ENCODE measurements around the gene TEX38. TPM values are rescaled to one million over a fixed set of nuclear protein-coding genes. Genes with fewer than 3 reads are reported as not detected.
"Not testable (repeated sequence)": the region's sequence is repeated elsewhere in the genome, so short reads cannot be mapped to it uniquely, and the experiment has no call there.

Gene TEX38
- total RNA-seq, 1 experiment from 2014 or later: not detected

DNA sequence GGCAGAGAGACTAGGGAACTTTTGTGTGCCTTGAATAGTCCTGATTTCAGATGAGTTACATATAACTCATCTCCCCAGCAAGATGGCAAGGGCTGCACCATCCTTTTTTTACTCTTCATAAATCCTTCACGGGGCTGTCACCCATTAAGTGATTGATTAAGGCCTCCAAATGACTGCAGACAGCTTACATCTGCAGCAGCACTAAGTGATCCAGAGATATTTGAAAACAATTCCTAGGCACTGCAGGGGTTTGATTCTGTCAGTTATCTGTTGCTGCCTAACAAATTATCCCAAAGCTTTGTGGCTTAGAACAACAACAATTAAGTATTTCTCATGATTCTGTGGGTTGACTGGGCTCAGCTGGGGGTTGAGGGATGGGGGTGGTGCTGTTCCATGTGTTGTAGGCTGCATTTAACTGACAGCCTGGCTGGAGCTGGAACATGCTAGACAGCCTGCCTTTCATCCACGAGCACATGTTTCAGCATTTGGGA lies 19.3 kb downstream of the TEX38 start:
- no peak for DNase-seq (ENCODE audit: unreplicated experiment)
- POLR2A ChIA-PET: interaction anchor here (0.6 to 0.8 kb wide), 2 partner anchors 17 to 287 kb away, joined by 3 read pairs; no protein-coding TSS in a partner anchor
- no peak overlapping the region for H3K4me3 Mint-ChIP-seq (ENCODE audit: unreplicated experiment)
- no TSS peak for BruUV-seq (replicated peaks)
- H3K27me3 Mint-ChIP-seq (ENCODE audit: insufficient read depth, unreplicated experiment): no peaks in the 10 kb centered on the region
- TF ChIP-seq, protein P1, sequence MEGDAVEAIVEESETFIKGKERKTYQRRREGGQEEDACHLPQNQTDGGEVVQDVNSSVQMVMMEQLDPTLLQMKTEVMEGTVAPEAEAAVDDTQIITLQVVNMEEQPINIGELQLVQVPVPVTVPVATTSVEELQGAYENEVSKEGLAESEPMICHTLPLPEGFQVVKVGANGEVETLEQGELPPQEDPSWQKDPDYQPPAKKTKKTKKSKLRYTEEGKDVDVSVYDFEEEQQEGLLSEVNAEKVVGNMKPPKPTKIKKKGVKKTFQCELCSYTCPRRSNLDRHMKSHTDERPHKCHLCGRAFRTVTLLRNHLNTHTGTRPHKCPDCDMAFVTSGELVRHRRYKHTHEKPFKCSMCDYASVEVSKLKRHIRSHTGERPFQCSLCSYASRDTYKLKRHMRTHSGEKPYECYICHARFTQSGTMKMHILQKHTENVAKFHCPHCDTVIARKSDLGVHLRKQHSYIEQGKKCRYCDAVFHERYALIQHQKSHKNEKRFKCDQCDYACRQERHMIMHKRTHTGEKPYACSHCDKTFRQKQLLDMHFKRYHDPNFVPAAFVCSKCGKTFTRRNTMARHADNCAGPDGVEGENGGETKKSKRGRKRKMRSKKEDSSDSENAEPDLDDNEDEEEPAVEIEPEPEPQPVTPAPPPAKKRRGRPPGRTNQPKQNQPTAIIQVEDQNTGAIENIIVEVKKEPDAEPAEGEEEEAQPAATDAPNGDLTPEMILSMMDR (IDR thresholded peaks at IDR 0.05; ENCODE audit: unreplicated experiment): no peak
- CTCF ChIA-PET: interaction anchor here (0.5 to 0.7 kb wide), 3 partner anchors 9 to 54 kb away, joined by 3 to 6 read pairs (median 3); no protein-coding TSS in a partner anchor
- H3K4me1 Mint-ChIP-seq (ENCODE audit: insufficient read depth, unreplicated experiment): no peaks in the 10 kb centered on the region
- H3K36me3 Mint-ChIP-seq (ENCODE audit: insufficient read depth, unreplicated experiment): peaks cover 89% of the 10 kb centered on the region
- no peaks in the 10 kb centered on the region for H3K9me3 Mint-ChIP-seq (ENCODE audit: unreplicated experiment)
- no peak overlapping the region for H3K27ac Mint-ChIP-seq (ENCODE audit: low read depth, unreplicated experiment)
- intact Hi-C loops (cut with micrococcal nuclease): no loop called here

DNA sequence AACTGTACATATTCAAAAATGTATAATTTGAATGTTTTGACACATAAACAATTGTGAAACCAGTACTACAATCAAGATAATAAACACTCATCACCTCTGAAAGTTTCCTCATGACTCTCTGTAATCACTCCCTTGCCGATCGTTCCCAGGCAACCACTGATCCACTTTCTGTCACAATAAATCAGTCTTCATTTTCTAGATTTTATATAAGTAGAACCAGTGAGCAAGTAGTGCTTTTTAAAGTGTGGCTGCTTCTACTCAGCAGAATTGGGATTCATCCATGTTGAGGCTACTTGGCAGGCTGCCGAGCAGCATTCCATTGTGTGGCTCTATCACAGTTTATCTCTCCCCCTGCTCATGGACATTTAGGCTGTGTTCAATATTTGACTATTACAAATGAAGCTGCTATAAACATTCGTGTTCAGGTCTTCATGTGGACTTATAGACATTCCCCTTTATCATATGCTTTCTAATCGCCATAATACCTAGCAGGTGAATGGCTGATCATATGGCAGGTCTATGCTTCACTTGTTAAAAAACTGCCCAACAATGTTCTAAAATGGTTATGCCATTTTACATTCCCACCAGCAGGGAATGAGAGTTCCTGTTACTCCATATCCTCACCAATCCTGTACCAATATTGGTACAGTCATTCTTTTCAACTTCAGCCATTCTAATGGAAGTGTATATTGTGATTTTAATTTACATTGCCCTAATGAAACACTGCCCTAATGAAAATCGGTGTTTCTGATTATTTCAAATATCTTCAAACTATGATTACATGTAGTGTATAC lies 20.5 kb downstream of the TEX38 start:
- no peak overlapping the region for H3K27ac Mint-ChIP-seq (ENCODE audit: low read depth, unreplicated experiment)
- H3K36me3 Mint-ChIP-seq (ENCODE audit: insufficient read depth, unreplicated experiment): peaks cover 89% of the 10 kb centered on the region
- H3K9me3 Mint-ChIP-seq (ENCODE audit: unreplicated experiment): no peaks in the 10 kb centered on the region
- TF ChIP-seq, protein P1 (IDR thresholded peaks at IDR 0.05; ENCODE audit: unreplicated experiment): no peak
- H3K27me3 Mint-ChIP-seq (ENCODE audit: insufficient read depth, unreplicated experiment): no peaks in the 10 kb centered on the region
- POLR2A ChIA-PET: interaction anchor here (0.8 kb wide), 1 partner anchor 16 kb away, joined by 3 read pairs; no protein-coding TSS in a partner anchor
- DNase-seq (ENCODE audit: unreplicated experiment): no peak
- CTCF ChIA-PET: interaction anchor here (0.6 kb wide), 1 partner anchor 20 kb away, joined by 3 read pairs; no protein-coding TSS in a partner anchor
- intact Hi-C loops (cut with micrococcal nuclease): no loop called here
- no TSS peak for BruUV-seq (replicated peaks)
- no peaks in the 10 kb centered on the region for H3K4me1 Mint-ChIP-seq (ENCODE audit: insufficient read depth, unreplicated experiment)
- H3K4me3 Mint-ChIP-seq (ENCODE audit: unreplicated experiment): no peak overlapping the region

DNA sequence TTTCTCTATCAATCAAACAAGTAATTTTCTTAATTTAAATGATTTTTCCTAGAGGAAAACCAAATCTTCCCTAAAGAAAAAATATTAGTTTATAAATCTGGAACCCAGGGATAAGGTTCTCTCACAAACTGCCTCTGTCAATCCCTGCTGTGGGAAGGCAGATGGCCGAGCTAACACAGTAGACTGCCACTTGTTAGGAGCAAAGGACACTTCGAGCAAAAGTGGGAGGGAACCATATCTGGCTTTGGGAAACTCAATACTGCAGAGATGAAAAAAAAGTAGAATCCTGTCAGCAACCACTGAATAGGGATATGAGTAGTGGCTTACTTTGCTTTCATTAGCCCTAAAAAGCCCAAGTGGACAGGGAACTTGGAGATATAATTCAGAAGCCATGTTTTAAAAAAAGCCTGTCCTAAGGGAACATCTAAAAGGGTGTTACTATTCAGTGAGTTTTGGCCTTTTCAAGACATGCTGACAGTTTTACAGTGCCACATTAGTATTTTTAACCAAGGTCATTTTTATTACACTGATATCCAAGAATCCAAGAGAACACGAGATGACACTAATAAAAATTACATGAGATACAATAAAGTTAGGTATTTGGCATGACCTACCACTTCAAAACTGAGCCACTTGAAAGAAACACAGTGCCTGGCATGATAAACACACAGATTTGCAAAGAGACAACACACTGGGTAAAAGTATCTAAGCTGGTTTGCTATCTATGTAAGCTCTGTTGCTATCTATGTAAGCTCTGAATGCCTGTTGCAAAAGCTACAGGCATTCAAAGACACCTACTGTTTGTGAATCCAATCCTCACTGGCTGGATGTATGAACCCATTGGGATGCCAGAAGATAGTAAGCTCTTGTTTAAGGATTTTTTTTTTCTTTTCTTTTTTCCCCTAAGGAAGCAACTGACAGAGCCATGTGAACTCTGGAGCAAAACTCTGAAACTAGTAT lies 21.4 kb downstream of the TEX38 start:
- peaks cover 86% of the 10 kb centered on the region for H3K36me3 Mint-ChIP-seq (ENCODE audit: insufficient read depth, unreplicated experiment)
- H3K4me1 Mint-ChIP-seq (ENCODE audit: insufficient read depth, unreplicated experiment): no peaks in the 10 kb centered on the region
- POLR2A ChIA-PET: no interaction called here
- CTCF ChIA-PET: interaction anchor here (0.6 to 0.7 kb wide), 2 partner anchors 16 to 19 kb away, joined by 3 read pairs; no protein-coding TSS in a partner anchor
- no peaks in the 10 kb centered on the region for H3K9me3 Mint-ChIP-seq (ENCODE audit: unreplicated experiment)
- H3K4me3 Mint-ChIP-seq (ENCODE audit: unreplicated experiment): no peak overlapping the region
- no peak overlapping the region for H3K27ac Mint-ChIP-seq (ENCODE audit: low read depth, unreplicated experiment)
- intact Hi-C loops (cut with micrococcal nuclease): no loop called here
- TF ChIP-seq, protein P1 (IDR thresholded peaks at IDR 0.05; ENCODE audit: unreplicated experiment): no peak
- no TSS peak for BruUV-seq (replicated peaks)
- no peak for DNase-seq (ENCODE audit: unreplicated experiment)
- no peaks in the 10 kb centered on the region for H3K27me3 Mint-ChIP-seq (ENCODE audit: insufficient read depth, unreplicated experiment)

DNA sequence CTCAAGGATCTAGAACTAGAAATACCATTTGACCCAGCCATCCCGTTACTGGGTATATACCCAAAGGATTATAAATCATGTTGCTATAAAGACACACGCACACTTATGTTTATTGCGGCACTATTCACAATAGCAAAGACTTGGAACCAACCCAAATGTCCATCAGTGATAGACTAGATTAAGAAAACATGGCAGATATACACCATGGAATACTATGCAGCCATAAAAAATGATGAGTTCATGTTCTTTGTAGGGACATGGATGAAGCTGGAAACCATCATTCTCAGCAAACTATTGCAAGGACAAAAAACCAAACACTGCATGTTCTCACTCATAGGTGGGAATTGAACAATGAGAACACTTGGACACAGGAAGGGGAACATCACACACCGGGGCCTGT lies 23.0 kb downstream of the TEX38 start:
- H3K9me3 Mint-ChIP-seq (ENCODE audit: unreplicated experiment); BruUV-seq (replicated peaks); H3K27ac Mint-ChIP-seq (ENCODE audit: low read depth, unreplicated experiment); CTCF ChIA-PET; intact Hi-C loops (cut with micrococcal nuclease); H3K27me3 Mint-ChIP-seq (ENCODE audit: insufficient read depth, unreplicated experiment); H3K4me3 Mint-ChIP-seq (ENCODE audit: unreplicated experiment); DNase-seq (ENCODE audit: unreplicated experiment); H3K4me1 Mint-ChIP-seq (ENCODE audit: insufficient read depth, unreplicated experiment): not testable (repeated sequence)
- H3K36me3 Mint-ChIP-seq (ENCODE audit: insufficient read depth, unreplicated experiment): peaks cover 87% of the 10 kb centered on the region
- POLR2A ChIA-PET: interaction anchor here (1.1 kb wide), 1 partner anchor 14 kb away, joined by 3 read pairs; no protein-coding TSS in a partner anchor
